Body of pancreas (tissue), 4 donors: ENCODE measurements around the gene NDUFA7.

Experiments
- POLR2A ChIP-seq, 3 donors: fragments of 450-650 bp; IDR thresholded peaks; one replicate each; pipeline ENCODE4 v1.6.1; 2016; ENCODE audit warnings: antibody characterized with exemption in 3 of 3, mild to moderate bottlenecking in 2 of 3
- TF ChIP-seq, protein P1 (sequence below), 7 experiments: fragments of 450-650 bp in 4 of 7; fragments of 200-600 bp in 3 of 7; sonication (generic) in 3 of 7; IDR thresholded peaks; one replicate each; pipeline ENCODE4 v1.5.1; 2016 to 2019; ENCODE audit warnings: antibody characterized with exemption in 7 of 7

DNA sequence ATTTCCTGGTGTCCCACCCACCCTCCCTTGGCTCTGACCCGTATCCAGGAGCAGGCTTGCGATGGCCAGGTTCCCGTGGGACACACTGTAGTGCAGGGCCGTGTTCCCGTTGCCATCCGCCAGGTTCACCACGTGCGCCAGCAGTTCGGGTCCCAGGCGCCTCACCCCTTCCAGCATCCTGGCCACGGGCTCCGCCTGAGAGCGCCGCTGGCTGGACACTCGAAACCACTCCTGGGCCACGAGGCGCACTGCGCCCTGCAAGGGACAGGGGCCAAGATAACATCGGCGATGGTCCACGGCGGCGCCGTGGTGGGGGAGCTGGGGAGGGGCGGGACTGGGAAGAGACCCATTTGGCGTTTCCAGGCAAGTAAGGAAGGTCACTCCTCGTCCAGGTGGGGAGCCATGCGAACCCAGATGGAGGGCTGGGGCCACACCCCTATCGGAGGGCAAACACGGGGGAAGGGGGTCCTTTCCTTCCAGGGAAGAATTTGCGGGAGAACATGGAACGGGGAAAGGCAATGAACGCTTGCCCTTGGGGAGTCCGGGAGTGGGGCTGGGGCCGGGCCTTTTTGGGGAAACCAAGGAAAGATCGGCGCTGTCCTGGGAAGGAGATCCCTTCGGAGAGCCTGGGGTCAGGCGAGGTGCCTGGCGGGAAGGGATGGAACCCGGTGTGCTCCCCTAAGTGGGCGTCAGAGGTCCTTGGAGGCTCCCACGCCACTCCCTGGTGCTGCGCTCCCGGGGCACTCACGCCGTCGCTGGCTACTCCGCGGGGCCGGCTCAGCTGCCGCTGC, 12.0 kb upstream of the NDUFA7 start:
- no peak for TF ChIP-seq POLR2A (IDR thresholded peaks at IDR 0.05)
- TF ChIP-seq, protein P1, sequence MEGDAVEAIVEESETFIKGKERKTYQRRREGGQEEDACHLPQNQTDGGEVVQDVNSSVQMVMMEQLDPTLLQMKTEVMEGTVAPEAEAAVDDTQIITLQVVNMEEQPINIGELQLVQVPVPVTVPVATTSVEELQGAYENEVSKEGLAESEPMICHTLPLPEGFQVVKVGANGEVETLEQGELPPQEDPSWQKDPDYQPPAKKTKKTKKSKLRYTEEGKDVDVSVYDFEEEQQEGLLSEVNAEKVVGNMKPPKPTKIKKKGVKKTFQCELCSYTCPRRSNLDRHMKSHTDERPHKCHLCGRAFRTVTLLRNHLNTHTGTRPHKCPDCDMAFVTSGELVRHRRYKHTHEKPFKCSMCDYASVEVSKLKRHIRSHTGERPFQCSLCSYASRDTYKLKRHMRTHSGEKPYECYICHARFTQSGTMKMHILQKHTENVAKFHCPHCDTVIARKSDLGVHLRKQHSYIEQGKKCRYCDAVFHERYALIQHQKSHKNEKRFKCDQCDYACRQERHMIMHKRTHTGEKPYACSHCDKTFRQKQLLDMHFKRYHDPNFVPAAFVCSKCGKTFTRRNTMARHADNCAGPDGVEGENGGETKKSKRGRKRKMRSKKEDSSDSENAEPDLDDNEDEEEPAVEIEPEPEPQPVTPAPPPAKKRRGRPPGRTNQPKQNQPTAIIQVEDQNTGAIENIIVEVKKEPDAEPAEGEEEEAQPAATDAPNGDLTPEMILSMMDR (IDR thresholded peaks at IDR 0.05): no peak
